ENCODE measurements around the gene GRIN2A. TPM values are rescaled to one million over a fixed set of nuclear protein-coding genes. Genes with fewer than 3 reads are reported as not detected.
A peak's percentile ranks its signal among the peaks of the same experiment; 100 is the strongest.

The GRIN2A gene
- polyA plus RNA-seq, 12 donors: 0.11 to 1.00 (median 0.36) TPM; not detected in 2

DNA sequence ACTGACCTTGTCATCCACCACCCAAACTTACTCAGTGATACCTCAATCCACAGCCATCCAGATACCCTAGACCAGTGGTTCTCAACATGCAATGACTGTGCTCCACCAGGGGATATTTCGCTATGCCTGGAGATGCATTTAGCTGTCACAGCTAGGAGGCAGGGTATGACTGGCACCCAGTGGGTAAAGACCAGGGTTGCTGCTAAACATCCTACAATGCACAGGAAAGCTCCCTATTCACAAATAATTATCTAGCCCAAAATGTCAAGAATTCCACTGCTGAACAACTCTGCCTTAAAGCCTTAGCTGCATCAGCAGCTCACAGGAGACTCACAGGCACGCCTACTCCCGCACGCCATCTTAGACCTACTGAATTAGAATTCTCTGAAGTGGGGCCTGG, 212.6 kb downstream of the GRIN2A start:
- no peak for DNase-seq

DNA sequence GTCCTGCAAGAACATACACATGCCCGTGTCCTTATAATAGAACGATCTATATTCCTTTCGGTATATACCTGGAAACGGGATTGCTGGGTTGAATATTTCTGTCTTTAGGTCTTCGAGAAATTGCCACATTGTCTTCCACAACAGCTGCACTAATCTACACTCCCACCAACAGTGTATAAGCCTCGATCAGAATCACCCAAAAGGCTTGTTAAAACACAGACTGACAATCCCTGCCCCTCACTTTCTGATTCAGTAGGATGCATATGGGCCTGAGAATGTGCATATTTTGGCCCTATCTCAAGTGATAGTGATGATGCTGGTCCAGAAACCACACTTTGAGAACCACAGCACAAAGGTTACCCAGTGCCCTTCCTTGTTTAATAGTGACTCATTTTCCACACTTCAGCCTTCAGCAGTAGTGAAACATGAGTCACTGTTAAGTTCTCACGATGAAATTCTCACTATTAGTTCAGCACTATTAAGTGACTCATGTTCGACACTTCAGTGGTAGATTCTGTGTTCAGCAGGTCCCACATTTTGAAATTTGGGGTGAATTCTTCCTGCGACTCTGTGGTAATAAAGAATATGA, 215.6 kb downstream of the GRIN2A start:
- no peak for DNase-seq

DNA sequence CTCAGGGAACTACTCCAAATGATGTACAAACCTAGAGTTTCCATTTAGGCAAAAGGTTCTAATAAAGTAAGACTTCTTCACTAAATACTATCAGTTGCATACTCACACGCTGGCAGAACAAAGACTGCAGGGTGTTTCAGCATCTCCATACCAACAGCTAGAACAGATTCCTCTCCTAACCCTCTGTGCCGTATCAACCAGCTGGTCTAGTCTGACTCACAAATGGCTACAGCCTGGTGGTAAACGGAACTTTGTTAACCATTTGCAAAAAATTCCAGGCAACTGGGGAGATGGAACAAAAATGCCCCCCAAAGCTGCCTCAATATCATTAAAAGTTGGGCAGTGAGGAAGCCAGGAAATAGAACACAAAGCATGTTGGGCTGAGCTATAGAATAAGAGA, 217.1 kb downstream of the GRIN2A start:
- no peak for DNase-seq

DNA sequence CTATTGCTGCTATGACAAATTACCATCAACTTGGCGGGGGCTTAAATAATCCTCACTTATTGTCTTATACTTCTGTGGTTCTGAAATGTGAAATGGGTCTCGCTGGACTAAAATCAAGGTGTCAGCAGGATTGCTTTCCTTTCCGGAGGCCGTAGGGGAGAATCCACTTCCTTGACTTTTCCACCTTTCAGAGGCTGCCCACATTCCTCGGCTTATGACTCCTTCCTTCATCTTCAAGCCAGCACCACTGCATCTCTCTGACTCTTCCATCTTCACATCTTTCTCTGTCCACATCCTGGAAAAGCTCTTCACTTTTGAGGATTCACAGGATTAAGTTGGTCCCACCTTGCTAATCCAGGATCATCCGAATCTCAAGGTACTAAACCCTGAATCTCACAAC, 217.8 kb downstream of the GRIN2A start:
- DNase-seq: no peak

DNA sequence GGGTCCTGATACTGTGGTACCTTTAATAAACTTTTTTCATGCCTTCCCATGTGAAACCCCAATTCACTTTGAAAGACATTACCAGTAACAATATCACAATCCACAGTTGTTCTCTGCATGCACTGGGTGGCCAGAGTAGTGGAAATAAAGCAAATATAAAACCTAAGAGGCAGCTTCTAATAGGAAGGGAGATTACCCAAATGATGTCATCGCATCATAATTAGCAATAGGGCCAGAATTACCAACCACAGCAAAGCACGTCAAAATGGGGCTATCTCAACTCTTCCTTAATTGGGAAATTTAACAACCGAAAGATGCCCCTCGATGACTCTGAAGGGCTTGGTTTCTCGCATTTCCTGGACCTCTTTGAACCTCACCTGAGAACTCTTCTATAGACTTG, 224.8 kb downstream of the GRIN2A start:
- no peak for DNase-seq

DNA sequence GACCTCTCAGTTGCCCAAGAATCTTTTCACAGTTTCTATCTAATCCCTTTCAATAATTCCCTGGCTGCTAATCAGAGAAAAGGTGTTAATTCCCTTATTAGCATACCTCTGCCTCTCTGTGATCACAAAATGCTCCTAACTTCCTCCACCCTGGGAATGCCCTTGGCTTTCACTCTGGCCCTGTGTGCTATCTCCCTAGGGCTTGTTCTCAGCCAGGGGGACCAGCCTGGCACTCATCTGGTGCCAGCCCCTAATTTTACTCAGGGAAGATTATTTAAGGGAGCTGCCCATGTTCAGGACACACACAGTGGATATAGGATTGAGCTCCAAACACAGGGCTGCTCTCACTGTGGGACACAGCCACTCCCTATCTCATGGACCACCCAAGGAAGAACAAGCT, 225.2 kb downstream of the GRIN2A start:
- no peak for DNase-seq

DNA sequence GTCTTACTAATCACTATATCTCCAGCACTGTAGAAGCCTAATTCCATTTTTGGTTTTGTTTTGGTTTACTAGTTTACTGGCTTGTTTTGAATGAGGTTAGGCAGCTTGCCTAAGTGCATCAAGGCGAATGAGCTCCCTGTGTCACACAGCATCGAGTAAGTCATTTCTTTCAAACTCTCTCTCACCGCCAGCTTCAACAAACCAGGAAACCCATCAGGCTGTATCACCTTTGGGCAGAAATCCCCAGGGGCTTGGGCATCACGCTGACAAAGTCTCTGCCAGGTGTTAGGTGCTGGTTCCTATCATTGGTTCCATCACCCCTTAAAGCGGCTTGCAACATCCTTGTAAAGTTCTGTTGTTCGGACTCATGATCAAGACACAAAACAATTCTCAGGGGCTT, 226.6 kb downstream of the GRIN2A start:
- DNase-seq: no peak

DNA sequence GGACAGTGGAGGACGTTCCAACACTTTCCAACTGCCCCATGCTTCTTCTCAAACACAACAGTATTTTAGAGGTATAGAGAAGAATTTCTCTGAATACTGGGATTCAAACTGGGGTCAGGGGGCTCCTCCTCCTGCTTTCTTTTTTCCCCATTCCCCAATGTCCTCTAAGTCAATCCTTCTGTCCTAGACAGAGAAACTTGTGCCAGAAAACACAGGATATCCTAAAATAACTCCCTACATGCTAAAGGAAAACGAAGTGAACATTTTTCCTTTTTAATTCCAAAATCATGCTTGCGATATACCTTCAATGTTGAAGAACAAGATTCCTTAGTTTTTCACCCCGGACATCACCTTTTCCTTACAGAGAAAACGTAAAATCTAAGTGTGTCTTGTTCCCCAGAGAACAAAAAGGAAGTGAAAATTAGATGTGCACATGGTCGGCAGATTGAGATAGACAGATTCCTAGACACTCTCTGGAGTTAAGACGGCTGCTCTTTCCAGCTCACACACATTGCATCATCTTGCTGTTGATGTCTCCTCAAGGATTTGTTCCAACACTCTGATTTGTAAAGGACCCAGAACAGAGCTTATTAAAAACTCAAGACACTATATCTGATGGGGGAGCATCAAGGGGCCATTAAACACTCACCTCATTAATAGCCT, 228.2 kb downstream of the GRIN2A start:
- DNase-seq: peak; percentile 20

DNA sequence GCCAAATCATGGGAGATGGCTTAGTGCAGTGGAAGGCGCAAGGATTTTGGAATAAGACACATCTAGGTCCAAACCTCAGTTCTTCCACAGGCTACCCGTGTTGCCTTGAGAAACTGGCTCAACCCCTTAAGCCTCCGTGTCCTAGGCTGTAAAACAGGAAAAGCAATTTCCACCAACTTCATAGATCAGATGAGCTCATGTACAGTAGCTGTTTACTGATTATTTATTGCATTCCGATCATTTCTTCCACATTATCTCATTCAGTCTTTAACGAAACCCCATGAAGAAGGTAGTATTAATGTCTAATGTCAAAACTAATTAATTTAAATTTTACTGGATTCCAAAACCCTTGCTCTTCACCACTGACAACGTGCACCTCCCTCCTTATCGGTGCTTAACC, 231.6 kb downstream of the GRIN2A start:
- no peak for DNase-seq

DNA sequence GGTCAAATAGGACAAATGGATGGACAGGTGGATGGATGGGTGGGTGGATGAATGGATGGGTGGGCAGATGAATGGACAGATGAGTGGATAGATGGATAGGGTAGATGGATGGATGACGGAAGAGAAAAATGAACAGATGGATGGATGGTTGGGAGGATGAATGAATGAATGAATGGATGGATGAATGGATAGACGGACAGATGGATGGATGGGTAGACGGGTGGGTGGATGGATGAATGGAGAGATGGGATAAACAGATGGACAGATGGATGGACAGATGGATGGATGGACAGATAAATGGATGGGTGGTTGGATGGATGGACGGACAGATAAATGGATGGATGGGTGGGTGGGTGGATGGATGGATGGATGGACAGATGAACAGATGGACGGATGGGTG, 232.8 kb downstream of the GRIN2A start:
- DNase-seq: no peak

DNA sequence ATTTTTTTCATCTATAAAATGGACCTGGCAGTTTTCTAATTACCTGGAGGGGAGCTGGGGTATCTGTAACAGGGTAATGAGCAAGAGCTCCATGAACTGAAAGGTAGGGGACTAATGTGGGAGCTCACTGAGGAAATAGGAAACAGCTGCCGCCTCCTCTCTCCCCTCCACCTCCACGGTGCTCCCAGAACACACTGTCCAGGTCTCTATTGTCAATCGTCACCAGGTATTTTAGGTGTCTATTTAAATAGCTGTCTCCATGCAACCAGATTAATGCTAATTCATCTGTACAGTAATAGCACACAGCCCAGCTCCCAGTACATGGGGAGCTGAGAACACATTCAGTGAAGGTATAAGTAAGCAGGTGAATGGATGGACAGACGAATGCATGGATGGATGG, 233.3 kb downstream of the GRIN2A start:
- DNase-seq: no peak

DNA sequence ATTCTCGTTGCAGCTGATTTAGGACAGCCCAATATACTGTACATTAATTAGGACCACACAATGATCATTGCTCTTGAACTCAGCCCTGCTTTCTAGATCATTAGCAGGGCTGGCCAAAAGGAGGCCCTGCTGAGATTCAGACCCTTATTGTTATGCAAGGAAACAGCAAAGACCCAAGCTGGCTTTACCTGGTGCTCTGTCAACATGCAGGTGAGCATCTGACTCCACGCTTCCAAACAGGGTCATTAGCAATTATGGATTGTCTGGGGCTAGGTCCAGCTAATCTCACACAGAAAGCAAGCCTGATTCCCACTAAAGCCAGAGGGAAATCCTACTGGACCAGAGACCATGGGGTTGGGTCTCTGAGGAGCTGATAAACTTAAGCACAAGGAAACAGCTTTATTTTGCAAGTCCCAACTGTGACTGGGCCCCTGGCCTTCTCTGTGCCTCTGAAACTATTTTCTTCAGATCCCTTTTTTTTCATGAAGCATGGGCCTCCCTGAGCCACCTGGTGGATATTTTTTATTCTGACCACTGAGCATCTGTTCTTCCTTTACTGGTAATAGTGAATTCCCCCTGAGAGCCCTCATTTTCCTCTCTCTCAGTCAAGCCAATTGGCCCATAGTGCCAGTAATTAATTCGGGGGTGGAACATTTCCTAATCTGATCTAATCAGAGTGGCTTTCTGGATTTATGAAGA, 236.1 kb downstream of the GRIN2A start:
- DNase-seq: no peak

DNA sequence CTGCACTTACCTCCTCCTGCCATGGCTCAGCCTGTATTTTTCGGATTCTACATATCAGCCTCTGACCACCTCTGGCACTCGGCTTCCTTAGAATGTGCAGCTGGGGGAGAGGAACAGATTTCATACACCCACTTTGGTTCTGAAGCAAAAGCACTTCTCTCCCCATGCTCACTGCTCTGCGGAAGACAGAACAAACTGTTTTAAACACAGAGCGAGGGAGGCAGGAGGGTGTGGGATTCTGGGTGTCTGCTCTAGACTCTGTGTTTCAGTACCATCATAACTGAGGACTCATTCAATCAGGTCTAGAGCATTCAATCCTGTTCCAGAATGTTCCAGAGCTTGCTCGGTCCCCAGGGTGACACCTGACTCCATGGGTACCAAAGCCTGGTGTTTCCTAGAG, 239.1 kb downstream of the GRIN2A start:
- DNase-seq: no peak

DNA sequence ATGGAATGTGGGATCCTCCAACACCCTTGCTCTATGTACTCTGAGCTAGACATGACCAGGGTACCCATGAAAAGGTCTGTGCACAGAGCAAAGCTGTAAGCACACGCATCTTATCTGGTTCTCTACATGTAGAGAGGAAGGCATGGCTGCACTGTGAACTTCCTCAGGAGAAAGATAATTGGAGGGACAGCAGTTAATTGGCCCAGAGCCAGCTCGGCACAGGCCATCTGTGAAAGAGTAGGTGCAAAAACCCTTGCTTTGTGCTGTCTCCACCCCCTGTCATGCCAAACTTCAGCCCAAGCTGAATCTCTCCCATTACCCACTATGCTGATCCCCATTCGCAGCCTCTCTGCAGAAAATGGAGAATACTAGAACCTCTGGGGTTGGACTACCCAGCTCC, 241.0 kb downstream of the GRIN2A start:
- DNase-seq: no peak

DNA sequence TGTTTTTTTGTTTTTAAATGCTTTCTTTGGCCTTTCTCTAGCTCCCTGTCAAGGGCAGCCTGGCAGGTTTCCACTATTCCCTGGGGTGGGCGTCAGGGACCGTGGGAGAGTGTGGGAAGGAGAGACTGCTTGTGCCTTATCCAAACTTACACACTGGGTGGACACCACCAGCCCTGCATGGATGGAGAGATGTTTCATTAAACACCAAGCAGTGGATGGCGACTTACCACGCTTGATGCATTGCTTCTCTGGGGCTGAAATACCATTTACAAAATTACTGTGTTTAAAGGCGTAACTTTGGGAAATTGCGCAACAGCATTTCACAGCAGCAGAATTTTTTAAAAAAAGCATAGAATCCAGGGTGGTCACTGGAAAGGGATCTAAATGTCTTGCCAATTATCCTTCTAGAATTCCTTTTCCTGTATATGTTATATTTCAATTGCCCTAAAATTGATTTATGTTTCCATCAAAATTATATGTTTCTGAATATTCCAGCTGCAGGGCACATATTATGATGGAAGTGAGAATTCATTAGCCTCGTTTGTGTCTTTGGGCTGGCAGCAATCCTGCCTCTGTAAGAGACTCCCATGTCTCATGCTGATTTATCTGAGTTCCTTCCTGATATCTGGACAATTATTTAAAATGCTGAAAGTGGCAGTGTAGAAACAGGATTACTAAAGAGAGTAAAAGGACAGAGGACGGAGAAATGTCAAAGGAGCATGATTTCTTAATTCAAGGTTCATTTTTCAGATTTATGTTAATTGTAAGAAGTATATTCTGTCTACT, 247.3 kb downstream of the GRIN2A start:
- no peak for DNase-seq

DNA sequence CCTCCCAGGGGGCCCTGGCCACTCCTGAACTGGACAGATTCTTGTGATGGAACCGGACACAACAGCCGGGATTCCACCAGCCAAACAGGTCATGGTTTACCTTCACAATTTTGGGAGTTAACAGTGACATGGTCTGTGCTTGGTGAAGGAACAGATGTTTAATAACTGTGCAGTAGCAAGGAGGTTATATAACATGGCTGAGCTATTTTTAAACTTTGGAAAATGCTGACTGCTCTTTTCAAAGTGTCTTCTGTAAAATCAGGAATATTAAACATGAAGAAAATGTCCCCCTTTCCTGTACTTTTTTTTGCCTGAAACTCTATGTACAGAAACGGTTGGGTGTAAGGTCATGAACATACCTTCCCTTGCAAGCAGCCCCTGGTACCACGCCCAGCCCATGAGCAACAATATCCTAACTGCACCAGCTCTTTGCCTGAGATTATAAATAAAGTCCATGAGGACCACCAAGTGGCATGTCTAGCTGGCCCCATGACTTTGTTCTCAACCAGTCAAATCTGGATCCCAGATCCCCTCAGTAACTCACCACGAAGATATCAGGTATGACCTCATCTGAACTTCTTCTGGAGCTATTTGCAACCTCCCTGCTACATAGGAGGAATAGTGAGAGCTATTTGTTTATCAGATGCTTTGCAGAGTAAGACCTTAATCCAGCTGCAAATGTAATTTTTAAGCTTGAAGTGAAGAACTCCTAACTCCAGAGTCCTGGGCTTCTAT, 249.1 kb downstream of the GRIN2A start:
- DNase-seq: no peak

DNA sequence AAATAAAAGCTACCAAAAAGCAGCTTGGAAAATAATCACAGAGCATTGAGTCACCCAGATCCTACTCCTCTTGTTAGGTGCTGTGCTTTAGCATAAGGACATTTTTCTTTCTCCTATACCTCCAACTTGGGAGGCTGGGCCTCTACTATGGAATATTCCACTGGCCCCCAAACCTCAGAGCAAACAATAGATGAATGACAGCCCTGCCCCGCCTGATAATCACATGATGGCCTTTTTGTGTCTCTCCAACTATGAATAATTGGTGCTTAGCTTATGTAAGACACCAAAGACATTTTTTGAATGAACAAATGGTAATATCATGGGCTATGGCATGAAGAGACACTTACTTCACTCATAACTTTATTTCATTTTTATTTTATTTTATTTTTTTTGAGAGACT, 250.2 kb downstream of the GRIN2A start:
- DNase-seq: no peak

DNA sequence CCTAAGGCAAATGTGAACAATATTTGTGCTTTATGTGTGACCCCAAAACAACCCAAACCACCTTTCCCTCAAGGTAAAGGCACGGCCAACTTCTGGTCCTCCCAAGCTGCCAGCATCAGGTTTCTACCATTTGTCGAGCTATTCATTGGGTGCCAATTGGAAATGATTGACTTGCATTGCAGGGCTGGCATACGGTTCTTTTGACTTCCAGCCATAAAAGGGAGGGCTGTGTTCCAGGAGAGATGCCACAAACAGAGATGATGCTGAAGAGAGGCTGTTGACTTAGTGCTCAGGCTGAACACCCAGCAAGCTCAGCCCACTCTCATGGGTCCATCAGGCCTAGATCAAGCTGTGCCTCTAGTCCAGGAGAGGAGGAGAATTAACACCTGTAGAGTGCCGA, 252.4 kb downstream of the GRIN2A start:
- no peak for DNase-seq

DNA sequence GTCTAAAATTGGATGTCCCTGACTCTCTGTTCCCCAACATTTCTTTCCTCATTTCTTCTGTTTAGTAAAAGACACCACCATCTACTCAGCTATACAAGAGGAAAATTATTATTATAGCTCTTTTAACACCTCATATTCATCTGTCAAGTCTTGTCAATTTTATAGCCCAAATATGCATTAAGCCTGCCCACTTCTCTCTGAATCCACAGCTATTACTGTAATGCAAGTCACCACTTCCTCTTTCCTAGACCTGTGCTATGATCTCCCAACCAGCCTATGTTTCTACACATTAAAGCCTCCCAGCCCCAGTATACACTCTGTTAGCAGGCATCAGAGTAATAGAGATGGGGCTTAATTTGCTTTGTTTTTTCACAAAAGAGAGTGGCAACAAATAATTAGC, 252.9 kb downstream of the GRIN2A start:
- DNase-seq: no peak

DNA sequence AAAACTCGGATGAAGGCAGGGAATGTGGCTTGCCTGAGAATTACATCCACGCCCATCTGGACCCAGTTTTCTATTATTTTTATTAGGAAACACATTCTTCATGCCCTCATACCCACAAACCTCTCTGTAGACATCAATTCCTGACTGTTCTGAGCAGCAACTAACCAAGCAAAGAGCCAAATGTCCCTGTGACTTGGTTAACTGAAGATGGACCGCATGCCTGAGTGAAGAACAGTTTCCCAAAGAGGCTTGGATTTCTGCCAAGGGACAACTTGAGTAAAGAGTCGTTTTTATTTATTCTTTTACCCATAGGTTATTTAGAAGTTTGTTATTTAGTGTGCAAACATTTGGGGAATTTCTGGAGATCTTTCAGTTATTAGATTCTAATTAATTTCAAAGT, 259.8 kb downstream of the GRIN2A start:
- no peak for DNase-seq

DNA sequence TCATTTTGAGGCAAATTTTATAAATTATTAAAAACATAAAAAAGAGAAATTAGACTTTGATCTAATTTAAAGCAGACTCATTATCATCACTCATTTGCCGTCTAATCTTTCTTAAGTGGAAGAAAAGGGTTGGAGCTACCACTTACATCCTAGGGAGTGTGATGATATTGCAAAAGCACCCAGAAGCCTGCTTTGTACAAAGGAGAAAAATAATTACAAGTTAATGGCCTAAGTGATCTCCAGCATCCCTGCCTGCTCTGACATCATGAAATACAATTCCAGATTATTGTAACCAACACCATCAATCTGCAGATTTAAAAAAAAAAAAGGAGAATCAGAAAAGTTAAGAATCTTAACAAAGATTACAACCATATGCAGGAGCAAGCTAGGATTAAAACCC, 260.2 kb downstream of the GRIN2A start:
- DNase-seq: no peak

DNA sequence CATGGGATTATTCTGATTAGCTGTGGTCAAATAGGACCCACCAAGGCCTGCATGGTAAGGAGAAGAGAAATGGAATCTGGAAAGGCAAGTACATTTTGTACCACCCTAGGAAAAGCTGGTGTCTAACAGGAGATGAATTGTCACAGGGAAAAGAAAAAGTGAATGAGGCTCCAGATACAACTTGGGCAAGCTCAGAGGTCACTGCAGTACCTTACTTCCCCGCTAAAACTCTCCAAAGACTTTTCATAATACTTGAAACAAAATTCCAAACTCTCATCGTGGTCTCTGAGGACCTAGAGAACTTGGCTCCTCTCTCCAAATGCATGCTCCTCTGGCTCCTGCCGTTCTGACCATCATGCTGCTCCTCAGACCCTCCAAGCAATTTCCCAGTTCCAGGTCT, 262.8 kb downstream of the GRIN2A start:
- no peak for DNase-seq

All from muscle of arm (tissue), 12 donors.